ENCODE data around the gene WFDC2.
A peak's percentile ranks its signal among the peaks of the same experiment; 100 is the strongest.

Gene WFDC2

DNA sequence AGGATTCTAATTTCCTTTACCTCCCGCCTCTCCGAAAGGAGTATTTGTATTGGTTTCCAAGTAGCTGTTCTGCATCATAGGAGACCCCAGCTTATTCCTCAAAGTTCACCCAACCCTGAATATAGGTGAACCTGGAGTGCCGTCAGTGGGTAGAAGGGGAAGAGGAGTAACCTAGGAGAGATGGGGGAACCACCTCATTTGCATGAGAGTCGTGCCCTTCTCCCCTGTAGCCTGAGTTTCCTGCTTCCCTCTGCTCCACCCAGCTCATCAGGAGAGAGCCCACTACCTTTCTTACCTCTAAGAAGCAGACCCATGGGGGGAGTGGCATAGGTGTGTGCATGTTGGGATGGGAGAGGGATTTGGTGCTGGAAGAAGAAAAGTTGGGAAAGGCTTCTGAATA is 17.3 kb upstream of the WFDC2 start:
- TF ChIP-seq TEAD4 (IDR thresholded peaks at IDR 0.05), result no peak
- no peak for TF ChIP-seq TCF12 (IDR thresholded peaks at IDR 0.05; ENCODE audit: low read depth)
- TF ChIP-seq CEBPB (IDR thresholded peaks at IDR 0.05), result no peak
- no peak for TF ChIP-seq NFIC (IDR thresholded peaks at IDR 0.05)
- TF ChIP-seq, protein P1, sequence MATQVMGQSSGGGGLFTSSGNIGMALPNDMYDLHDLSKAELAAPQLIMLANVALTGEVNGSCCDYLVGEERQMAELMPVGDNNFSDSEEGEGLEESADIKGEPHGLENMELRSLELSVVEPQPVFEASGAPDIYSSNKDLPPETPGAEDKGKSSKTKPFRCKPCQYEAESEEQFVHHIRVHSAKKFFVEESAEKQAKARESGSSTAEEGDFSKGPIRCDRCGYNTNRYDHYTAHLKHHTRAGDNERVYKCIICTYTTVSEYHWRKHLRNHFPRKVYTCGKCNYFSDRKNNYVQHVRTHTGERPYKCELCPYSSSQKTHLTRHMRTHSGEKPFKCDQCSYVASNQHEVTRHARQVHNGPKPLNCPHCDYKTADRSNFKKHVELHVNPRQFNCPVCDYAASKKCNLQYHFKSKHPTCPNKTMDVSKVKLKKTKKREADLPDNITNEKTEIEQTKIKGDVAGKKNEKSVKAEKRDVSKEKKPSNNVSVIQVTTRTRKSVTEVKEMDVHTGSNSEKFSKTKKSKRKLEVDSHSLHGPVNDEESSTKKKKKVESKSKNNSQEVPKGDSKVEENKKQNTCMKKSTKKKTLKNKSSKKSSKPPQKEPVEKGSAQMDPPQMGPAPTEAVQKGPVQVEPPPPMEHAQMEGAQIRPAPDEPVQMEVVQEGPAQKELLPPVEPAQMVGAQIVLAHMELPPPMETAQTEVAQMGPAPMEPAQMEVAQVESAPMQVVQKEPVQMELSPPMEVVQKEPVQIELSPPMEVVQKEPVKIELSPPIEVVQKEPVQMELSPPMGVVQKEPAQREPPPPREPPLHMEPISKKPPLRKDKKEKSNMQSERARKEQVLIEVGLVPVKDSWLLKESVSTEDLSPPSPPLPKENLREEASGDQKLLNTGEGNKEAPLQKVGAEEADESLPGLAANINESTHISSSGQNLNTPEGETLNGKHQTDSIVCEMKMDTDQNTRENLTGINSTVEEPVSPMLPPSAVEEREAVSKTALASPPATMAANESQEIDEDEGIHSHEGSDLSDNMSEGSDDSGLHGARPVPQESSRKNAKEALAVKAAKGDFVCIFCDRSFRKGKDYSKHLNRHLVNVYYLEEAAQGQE (IDR thresholded peaks at IDR 0.05; ENCODE audit: low read depth), result no peak
- no peak for TF ChIP-seq YY1 (IDR thresholded peaks at IDR 0.05; ENCODE audit: low read depth)
- TF ChIP-seq RAD21 (IDR thresholded peaks at IDR 0.05; ENCODE audit: low read depth), result no peak
- TF ChIP-seq EGR1 (IDR thresholded peaks at IDR 0.05), result no peak

DNA sequence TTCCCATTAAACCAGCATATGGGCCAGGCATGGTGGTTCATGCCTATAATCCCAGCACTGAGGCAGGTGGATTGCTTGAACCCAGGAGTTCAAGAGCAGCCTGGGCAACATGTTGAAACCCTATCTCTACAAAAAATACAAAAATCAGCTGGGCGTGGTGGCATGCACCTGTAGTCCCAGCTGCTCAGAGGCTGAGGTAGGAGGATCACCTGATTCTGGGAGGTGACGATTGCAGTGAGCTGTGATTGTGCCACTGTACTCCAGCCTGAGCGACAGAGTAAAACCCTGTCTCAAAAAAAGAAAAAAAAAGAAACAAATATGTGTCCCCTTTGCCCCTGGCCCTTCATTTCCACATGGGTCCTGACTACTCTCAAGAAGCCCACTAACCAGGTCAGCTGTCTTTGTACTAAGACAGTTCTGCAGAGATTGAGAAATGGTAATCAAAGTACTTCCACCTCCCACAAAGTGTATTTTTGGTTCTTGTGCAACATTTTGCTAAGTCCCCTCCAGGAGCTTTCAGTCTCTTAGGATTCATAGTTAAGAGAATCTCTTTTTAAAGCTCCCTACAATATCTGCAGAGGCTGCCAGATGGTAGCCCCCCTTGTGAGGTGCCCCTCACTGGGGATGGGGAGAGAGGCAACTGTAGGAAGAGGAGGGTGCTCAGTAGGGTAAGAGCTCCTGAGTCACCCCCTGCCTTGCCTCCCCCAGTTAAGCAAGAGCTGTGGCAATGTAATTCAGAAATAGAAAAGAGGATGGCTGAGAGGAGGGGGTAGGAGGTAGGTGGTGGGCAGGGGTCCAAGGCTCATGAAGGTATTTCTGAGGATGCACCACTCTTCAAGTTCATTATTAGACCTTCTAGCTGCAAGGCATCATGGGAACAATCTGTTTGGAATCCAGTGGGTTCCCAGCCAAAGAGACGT is 16.5 kb upstream of the WFDC2 start:
- TF ChIP-seq YY1 (IDR thresholded peaks at IDR 0.05; ENCODE audit: low read depth) (no peak), ZBTB7A (IDR thresholded peaks at IDR 0.05; ENCODE audit: low read depth) (no peak), CEBPB (IDR thresholded peaks at IDR 0.05) (no peak), CREB1 (IDR thresholded peaks at IDR 0.05; ENCODE audit: low read depth) (no peak), FOXM1 (IDR thresholded peaks at IDR 0.05; ENCODE audit: borderline replicate concordance, low read depth) (no peak), EGR1 (IDR thresholded peaks at IDR 0.05) (no peak), TCF12 (IDR thresholded peaks at IDR 0.05; ENCODE audit: low read depth) (no peak), TEAD4 (IDR thresholded peaks at IDR 0.05) (no peak), EP300 (IDR thresholded peaks at IDR 0.05; ENCODE audit: borderline replicate concordance) (no peak), NFIC (IDR thresholded peaks at IDR 0.05) (no peak), RAD21 (IDR thresholded peaks at IDR 0.05; ENCODE audit: low read depth) (no peak), TAF1 (IDR thresholded peaks at IDR 0.05; ENCODE audit: low read depth) (no peak)
- TF ChIP-seq, protein P1 (IDR thresholded peaks at IDR 0.05; ENCODE audit: low read depth), result no peak
- TF ChIP-seq, protein P2, sequence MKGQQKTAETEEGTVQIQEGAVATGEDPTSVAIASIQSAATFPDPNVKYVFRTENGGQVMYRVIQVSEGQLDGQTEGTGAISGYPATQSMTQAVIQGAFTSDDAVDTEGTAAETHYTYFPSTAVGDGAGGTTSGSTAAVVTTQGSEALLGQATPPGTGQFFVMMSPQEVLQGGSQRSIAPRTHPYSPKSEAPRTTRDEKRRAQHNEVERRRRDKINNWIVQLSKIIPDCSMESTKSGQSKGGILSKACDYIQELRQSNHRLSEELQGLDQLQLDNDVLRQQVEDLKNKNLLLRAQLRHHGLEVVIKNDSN (IDR thresholded peaks at IDR 0.05), result no peak
- TF ChIP-seq, protein P3, sequence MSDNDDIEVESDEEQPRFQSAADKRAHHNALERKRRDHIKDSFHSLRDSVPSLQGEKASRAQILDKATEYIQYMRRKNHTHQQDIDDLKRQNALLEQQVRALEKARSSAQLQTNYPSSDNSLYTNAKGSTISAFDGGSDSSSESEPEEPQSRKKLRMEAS (IDR thresholded peaks at IDR 0.05), result no peak

DNA sequence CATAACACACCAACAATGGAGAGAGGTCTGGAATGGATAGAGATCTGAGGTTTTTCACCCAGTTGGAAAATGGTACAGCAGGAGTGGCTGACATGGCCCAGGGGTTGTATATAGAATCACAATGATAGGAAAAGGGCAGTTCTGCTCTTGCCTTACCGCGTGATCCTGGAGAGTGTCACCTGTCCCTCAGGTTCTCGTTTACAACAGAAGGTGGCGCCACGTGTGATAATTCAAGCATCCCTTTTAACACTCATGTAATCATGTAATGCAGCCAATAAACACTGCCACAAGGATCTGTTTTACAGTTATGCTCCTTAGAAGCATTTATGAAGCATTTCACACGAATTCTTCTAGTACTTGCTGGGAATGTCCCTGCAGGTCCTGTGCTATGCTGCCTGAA is 12.9 kb upstream of the WFDC2 start:
- no peak for TF ChIP-seq CREB1 (IDR thresholded peaks at IDR 0.05; ENCODE audit: low read depth)
- peak; percentile 65 for TF ChIP-seq RAD21 (IDR thresholded peaks at IDR 0.05; ENCODE audit: low read depth)
- TF ChIP-seq, protein P2 (IDR thresholded peaks at IDR 0.05), result peak; percentile 38; the same call in 1 of the 2 replicates

DNA sequence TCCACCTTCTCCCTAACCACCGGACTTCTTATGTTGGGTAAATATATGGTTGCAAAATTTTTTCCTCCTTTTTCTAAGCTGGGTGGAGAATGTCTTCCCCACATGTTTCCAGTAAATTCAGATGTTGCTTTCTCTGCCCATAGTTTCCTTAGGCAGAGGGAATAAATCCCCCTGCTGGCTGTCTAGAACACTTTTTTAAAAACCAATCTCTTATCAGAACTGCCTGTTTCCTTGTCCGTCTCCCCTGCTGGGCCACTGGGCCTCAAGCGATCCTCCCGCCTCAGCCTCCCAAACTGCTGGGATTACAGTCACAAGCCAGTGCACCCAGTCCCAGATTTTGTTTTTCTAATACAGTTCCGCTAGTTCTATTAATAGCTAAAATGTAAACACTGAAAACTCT is 9.9 kb upstream of the WFDC2 start:
- TF ChIP-seq FOXM1 (IDR thresholded peaks at IDR 0.05; ENCODE audit: borderline replicate concordance, low read depth) (no peak), RAD21 (IDR thresholded peaks at IDR 0.05; ENCODE audit: low read depth) (no peak), TEAD4 (IDR thresholded peaks at IDR 0.05) (no peak), TCF12 (IDR thresholded peaks at IDR 0.05; ENCODE audit: low read depth) (no peak), NFIC (IDR thresholded peaks at IDR 0.05) (no peak), TAF1 (IDR thresholded peaks at IDR 0.05; ENCODE audit: low read depth) (no peak)

DNA sequence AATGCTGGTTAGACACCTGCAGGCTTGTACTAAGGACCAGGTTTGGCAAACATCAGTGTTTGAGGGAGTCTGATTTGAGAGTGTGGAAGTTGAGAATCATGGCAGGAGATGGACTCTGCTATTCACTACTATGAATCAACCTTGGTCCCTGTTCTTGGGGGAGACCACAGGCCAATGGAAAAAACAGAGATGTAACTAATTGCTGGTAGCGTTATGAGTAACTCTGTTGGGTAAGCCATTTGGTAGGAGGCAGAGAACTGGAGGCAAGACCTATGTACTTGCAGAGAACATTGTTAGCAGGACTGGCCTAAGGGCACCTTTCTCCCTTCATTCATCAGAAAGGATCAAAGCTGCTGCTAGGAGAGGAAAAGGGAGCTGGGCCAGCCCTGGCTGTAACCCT is 8.3 kb upstream of the WFDC2 start:
- TF ChIP-seq CREB1 (IDR thresholded peaks at IDR 0.05; ENCODE audit: low read depth) (no peak), TEAD4 (IDR thresholded peaks at IDR 0.05) (no peak), ZBTB7A (IDR thresholded peaks at IDR 0.05; ENCODE audit: low read depth) (no peak), CEBPB (IDR thresholded peaks at IDR 0.05) (no peak), EP300 (IDR thresholded peaks at IDR 0.05; ENCODE audit: borderline replicate concordance) (no peak), TAF1 (IDR thresholded peaks at IDR 0.05; ENCODE audit: low read depth) (no peak), EGR1 (IDR thresholded peaks at IDR 0.05) (no peak), YY1 (IDR thresholded peaks at IDR 0.05; ENCODE audit: low read depth) (no peak), NFIC (IDR thresholded peaks at IDR 0.05) (no peak), RAD21 (IDR thresholded peaks at IDR 0.05; ENCODE audit: low read depth) (no peak)
- TF ChIP-seq, protein P1 (IDR thresholded peaks at IDR 0.05; ENCODE audit: low read depth), result no peak
- TF ChIP-seq, protein P2 (IDR thresholded peaks at IDR 0.05), result no peak
- TF ChIP-seq, protein P3 (IDR thresholded peaks at IDR 0.05), result no peak
